ENCODE data around the gene METTL25.
A peak's percentile ranks its signal among the peaks of the same experiment; 100 is the strongest.
"Not testable (repeated sequence)": the region's sequence is repeated elsewhere in the genome, so short reads cannot be mapped to it uniquely, and the experiment has no call there.

The METTL25 gene, protein sequence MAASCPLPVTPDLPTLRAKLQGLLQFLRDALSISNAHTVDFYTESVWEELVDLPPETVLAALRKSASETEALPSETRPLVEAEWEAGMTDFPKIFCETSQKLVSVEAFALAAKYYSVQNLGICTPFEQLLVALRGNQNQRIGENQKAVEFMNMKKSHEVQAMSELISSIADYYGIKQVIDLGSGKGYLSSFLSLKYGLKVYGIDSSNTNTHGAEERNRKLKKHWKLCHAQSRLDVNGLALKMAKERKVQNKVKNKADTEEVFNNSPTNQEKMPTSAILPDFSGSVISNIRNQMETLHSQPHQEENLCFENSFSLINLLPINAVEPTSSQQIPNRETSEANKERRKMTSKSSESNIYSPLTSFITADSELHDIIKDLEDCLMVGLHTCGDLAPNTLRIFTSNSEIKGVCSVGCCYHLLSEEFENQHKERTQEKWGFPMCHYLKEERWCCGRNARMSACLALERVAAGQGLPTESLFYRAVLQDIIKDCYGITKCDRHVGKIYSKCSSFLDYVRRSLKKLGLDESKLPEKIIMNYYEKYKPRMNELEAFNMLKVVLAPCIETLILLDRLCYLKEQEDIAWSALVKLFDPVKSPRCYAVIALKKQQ

DNA sequence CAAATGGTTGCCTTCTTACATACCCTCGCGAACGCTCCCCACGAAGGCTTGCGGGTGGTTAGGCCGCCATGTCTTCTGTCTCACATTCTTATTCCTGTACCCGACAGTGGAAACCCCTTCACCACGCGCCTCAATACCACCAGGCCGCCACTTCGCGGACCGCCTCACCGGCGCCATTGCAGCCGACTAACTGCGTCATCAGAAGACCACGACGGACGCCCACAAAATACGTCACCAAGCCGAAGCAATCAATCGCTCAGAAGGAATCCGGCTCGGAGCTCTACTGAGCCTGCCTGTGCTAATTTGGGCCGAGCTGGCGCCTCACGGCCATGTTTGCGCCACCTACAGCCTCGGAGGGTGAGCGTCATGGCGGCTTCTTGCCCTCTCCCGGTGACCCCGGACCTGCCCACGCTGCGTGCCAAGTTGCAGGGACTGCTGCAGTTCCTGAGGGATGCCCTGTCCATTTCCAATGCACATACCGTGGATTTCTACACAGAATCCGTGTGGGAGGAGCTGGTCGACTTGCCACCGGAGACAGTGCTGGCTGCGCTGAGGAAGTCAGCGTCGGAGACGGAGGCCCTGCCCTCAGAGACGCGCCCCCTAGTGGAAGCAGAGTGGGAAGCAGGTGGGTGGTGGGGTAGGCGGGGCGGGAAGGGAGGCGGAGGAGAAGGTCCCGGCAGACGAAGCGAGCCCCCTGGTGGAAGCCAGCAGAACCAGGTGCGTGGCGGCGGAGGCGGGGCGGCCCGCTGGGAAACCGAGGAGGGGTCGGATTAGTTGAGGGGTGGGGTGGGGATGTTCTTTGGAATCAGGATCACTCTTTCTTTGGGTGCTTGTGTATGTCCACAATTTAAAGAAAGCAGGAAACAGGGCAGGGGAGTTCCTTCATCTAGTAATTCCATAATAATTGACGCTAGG is at the start of gene METTL25, which contains the start of gene CCDC59:
Gene METTL25 (plus strand): TSS at position 330 of the 915 bp plus-strand sequence. CDS start 37 bp downstream, at position 367.
Gene CCDC59 (minus strand): TSS at position 188 of the 915 bp plus-strand sequence. CDS start 11 bp downstream, at position 177.
- DNase-seq: peak; percentile 95

DNA sequence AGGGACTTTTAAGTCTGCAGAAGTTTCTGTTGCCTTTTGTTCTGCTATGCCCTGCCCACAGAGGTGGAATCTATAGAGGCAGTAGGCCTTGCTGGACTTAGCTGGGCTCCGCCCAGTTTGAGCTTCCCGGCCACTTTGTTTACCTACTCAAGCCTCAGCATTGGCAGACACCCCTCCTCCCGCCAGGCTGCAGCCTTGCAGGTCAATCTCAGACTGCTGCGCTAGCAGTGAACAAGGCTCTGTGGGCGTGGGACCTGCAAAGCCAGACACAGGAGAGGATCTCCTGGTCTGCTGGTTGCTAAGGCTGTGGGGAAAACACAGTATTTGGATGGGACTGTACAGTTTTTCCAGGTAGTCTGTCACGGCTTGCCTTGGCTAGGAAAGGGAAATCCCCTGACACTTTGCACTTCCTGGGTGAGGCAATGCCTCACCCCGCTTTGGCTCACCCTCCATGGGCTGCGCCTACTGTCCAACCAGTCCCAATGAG is 43.9 kb upstream of the METTL25 start:
- DNase-seq: no peak

DNA sequence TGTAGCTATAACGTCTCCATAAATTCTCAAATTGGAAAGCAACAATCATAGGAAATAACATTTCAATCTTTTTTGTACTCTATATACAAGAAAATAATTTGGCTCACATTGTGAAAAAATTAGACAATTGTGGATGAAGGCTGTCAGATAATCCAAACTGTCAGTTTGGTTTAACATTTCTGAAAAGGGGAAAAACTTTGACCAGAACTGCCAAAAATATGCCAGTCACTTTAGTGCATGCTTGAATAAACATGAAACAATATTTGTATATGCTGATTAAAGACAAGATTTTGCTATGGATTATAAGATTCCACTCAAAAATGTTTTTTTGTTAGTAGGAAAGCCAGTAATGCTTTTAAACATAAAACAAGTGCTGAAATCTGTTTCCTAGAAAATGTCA is 39.1 kb upstream of the METTL25 start:
- DNase-seq: no peak

DNA sequence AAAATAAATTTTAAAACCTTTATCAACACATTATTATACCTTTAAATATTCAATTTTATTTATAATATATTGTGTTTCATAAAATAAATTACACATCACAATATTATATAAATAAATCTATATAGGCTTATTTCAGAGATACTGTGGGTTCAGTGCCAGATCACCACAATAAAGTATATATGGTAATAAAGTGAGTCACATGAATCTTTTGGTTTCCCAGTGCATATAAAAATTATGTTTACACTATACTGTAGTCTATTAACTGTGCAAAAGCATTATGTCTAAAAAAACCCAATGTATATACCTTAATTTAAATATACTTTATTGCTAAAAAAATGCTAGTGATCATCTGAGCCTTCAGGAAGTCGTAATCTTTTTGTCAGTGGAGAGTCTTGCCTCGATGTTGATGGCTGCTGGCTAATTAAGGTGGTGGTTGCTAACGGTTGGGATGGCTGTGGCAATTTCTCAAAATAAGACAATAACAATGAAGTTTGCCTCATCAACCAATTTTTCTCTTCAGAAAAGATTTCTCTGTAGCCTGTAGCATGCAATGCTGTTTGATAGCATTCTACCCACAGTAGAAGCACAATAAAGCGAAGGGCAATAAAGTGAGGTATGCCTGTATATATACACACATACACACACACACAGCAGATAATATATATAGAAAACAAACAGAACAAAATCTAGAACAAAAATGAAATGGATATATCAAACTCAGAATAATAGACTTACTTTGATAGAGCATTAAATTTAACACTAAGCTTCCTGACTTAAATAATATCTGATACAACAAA is 32.6 kb upstream of the METTL25 start:
- peak; percentile 64 for DNase-seq

DNA sequence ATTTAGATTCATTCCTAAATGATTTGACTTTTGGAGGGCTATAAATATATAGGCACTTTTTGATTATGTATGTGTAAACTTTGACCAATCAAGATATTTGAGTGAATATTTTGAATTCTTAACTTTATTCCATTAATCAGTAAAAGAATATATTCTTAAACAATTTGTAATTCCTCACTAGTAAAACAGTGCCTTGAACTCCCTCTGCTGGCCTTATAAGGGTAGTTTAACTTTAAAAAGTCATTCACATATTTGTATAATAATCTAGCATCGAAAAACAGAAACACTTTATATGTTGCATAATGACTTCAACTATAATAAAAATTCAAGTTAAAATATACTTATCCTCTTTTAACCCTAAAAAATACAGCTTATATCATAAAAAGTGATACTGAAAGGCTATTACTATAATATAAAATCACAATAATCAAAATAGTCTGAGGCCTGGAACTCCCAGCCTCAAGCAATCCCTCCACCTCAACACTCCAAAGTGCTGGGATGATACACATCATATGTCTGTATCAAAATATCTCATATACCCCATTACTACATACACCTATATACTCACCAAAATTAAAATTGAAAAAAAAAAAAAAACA is 31.3 kb upstream of the METTL25 start:
- DNase-seq: peak; percentile 83

DNA sequence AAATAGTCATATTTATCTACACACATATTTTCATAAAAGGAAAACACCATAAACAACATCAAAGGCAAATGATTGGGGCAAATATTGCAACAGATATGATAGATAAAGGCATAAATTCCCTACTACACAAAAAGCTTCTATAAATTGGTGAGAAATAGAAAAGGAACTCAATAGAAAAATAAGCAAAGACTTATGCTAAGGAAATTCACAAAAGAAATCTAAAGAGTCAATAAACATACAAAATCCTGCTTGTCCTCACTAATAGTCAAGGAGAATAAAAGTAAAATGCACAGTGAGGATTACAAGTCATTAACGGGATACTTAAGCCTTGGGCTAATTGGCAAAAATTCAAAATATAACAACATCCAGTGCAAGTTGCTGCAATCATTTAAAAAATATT is 30.5 kb upstream of the METTL25 start:
- DNase-seq: no peak

DNA sequence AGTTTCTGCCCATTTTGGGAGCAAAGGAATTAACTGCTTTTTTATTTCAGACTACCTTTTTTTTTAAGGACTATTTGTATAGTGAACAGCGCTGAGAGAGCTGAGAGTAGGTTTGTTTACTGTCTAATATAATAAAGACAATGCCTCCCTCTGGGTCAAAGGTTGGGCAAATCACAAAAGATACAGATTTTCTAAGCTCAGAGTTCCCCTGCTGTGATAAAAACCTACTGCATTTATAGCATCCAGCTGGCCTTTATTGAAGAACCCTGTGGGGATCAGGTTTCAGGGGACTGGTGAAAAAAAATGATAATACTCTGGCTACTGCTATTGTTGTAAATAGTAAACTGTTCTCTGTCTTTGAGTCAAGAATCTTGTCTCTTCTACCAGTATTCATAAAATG is 28.8 kb upstream of the METTL25 start:
- peak; percentile 99 for DNase-seq

DNA sequence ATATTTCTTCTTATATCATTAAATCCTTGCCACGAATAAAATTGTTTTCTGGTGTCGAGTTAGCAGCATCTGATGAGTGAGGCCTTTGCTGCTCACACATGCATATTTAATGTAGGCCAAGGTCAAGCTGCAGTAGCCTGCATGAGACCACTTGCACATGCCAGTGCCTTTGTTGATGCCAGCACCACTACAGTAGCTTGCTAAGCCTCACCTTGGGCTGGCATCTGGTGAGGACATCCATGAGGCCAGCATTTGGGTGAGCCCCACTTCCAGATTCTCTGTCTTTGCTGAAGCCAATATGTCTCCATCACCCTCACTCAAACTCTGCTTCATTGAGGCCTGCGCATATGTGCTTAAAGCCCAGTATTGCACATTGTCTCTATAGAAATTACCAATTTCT is 8.2 kb upstream of the METTL25 start:
- no peak for DNase-seq

DNA sequence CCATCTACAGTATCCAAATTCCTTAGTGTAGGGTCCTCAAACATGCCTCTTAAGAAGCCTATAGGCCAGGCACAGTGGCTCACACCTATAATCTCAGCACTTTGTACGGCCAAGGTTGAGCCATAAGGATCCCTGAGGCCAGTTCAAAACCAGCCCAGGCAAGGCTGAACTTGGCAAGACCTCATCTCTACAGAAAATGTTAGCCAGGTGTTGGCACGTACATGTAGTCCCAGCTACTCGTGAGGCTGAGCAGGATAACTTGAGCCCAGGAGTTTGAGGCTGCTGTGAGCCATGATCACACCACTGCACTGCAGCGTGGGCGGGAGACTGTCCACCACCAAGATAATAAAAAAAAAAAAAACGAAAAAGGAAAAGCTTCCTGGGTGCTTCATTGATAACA is 6.9 kb upstream of the METTL25 start:
- DNase-seq: no peak

DNA sequence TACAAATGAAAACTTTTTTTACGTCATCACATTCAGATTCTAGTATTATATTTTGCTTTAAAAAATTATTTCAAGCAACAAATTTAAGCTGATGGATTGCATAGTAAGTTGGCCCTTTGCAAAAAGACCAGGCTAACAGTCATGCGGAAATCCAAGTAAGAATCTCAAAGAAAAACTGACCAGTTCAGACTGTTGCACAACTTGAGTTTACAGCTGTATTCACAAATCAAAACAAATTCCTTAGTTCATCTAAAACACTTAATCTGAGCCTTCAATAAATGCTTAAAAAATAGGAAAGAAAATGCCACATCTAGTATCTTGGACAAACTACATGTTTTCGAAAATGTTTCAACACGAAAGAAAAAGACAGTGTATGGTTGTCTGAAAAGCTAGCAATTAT is 989 bp upstream of the METTL25 start:
- DNase-seq: no peak

DNA sequence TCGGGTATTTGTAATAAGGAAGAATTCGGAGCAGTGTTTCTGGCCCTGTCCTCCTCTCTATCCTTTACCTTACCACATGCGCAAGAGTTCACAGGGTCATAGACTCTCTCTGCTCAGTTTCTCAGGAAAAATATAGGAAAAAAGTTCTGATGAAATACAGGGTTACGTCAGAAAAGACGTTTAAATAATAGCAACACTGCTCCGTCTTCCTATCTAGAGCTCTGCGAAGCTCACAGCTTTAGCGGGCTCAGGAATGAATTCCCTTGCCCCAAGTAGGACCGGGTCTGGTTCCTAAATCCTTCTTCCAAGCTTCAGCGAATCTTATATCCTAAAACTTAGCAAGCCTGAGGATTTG is 507 bp upstream of the METTL25 start:
- DNase-seq: peak; percentile 41

DNA sequence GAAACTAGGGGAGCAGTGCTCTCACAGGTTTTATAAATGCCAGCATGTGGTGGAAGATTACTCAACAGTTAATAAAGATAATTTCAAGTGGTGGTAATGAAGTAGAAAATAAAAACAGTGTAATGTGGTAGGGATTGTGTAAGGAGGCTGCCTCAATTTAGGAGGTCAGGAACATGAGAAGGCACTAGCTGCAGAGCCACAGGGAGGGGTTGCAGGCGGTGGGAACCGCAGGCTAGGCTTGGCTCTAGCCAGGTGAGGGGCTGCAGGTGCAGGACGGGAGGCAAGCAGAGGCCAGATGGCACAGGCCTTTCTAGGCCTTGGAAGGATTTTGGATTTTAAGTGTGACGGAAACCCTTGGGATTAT is 768 bp downstream of the METTL25 start:
- DNase-seq: peak; percentile 69

DNA sequence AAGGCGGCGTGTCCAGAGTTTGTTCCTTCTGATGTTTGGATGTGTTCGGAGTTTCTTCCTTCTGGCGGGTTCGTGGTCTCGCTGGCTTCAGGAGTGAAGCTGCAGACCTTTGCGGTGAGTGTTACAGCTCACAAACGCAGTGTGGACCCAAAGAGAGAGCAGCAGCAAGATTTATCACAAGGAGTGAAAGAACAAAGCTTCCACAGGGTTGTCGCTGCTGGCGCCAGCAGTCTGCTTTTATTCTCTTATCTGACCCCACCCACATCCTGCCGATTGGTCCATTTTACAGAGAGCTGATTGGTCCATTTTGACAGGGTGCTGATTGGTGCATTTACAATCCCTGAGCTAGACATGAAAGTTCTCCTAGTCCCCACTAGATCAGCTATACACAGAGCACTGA is 2.5 kb downstream of the METTL25 start:
- not testable (repeated sequence) for DNase-seq

DNA sequence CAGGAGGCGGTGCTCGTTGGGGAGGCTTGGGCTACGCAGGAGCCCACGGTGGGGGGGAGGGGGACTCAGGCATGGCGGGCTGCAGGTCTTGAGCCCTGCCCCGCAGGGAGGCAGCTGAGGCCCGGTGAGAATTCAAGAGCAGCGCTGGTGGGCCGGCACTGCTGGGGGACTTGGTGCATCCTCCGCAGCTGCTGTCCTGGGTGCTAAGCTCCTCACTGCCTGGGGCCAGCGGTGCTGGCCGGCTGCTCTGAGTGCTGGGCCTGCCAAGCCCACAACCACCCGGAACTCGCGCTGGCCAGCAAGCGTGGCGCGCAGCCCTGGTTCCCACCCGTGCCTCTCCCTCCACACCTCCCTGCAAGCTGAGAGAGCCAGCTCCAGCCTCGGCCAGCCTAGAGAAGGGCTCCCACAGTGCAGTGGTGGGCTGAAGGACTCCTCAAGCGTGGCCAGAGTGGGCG is 3.2 kb downstream of the METTL25 start:
- no peak for DNase-seq

DNA sequence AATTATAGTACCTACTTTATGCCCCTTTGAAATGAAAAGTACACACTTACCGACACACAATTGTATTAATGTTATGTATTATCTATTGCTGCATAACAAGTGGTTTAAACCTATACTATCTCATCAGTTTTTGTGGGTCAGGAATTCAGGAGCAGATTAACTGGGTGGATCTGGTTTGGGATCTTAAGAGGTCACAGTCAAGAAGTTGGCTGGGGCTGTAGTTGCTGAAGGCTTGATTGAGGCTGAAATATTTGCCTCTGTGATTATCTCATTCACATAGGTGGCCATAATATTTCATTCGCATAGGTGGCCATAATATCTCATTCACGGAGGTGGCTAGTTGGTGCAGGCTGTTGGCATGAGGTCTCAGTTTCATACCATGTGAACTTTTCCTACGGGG is 5.7 kb downstream of the METTL25 start:
- DNase-seq: no peak

DNA sequence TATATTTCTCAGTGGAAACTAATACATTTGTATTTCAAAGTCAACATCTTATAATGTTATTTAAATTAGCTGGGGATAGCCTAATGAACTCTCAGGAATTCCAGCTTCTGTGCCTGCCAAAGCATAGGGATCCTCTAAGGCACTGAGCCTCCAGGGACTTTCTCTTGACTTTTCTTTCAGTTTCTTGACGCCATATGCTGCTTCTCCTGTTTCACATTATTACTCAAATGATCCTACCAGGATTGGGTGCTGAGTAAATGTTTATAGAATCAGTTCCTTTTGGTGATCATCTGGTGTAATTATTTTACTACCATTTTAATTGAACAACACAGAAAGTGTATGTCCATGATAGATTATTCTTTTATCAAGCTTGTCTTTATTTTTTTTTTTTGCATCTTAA is 7.9 kb downstream of the METTL25 start:
- DNase-seq: no peak

DNA sequence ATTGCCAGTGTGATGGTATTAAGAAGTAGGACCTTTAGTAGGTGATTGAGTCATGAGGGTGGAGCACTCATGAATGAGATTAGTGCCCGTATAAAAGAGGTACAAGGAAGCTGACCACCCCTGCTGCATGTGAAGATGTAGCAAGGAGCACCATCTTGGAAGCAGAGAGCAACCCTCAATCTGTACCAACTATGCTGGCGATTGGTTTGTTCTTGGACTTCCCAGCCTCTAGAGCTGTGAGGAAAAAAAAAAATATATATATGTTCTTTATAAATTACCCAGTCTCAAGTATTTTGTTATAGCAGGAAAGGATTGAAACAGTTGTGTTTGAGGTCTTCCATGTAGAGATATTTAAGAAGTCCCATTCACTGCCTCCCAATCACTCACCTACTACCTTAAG is 16.9 kb downstream of the METTL25 start:
- DNase-seq: no peak

DNA sequence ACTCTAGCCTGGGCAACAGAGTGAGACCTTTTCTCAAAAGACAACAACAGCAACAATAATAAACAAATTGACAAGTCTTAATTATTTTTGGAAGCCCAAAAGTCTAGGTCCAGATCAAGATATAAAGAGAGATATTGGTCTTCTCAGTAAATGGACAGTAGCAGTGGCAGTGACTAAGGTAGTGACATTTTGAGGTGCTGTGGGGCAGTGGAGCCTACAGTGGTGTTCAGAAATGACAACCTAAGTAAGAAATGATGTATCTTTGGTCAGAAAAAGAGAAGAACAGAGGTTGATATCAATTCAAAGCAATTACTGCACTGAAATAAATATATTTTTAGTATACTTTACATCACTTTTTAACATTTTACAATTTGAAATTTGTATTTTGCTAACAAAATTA is 20.7 kb downstream of the METTL25 start:
- DNase-seq: no peak

DNA sequence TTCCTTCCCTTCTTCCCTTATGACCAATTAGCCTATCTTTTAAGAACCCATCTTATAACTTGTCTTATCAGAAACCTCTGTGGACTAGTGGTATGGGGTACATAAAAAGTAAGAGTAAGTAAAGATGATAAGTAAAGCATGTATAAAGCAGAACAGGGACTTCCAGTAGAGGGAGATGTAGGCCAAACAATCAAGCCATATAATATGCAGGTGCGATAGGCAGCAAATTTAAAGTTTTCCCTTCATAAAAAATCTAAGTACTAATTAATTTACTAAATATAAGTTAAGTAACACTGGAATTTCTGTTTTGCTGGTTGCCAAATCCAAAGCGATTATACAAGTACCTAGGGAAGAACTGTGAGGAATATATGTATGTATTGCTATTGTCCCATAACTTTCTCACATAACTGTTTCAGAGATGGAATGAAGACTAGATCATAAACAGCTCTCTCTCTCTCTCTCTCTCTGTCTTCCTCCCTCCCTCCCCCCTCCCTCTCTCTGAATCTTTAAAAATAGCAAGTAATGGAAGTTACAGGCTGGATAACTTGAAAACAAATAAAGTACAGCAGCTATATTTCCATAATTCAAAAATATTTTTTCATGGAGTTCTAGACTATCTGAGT is 25.7 kb downstream of the METTL25 start:
- DNase-seq: no peak

DNA sequence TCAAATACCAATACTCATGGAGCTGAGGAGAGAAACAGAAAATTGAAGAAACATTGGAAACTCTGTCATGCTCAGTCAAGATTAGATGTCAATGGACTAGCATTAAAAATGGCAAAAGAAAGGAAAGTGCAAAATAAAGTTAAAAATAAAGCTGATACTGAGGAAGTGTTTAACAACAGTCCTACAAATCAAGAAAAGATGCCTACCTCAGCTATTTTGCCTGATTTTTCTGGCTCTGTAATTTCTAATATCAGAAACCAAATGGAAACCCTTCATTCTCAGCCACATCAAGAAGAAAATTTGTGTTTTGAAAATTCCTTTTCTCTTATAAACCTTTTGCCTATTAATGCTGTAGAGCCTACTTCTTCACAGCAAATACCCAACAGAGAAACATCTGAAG is 40.5 kb downstream of the METTL25 start:
- DNase-seq: no peak

DNA sequence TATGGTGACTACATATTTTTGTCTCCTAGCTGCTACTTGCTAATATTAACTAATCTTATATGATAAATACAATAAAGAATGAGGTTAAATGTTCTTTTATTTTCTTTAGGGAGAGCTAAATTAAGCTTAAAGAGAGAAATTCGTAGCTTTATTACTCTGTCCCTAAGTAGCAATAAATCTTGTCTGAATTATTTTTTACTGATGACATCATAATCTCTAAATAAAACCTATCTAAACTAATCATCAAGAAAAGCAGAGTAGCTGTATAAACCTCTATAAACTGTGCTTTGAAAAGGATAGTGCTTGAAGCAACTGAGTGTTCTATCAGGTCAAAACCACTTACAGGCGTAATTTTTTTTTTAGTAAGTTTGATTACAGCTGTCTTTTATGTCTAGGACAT is 42.5 kb downstream of the METTL25 start:
- DNase-seq: no peak

DNA sequence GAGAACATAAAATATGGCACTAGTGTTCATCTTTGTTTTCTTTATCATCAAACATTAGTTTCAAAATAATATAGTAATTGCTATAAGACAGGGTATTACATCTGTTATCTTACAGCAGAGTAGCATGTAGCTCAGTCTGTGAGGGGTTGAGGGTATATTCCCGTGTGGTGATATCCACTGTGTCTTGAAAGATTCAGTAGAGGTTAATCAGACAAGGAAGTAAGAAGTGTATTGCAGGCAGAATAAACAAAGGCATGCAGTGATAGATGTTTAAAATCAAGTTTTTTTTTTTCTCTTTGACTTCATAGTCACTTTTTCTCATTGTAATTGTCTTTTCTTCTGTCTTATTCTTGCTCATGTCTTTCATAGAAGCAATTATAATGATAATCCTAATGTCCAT is 48.3 kb downstream of the METTL25 start:
- no peak for DNase-seq
